IMR-90 (cell line): ENCODE results near the gene TMEM63A. TPM values are rescaled to one million over a fixed set of nuclear protein-coding genes. Genes with fewer than 3 reads are reported as not detected.

ENCODE experiments used
- ATAC-seq: fragments of 200-7000 bp; cut with Tn5 transposase; 2 replicates; pipeline ENCODE4 v1.9.1; 2020; ENCODE audit warnings: low read depth, mild to moderate bottlenecking, moderate library complexity
- BruUV-seq: library from RNA; stranded (reverse); fragments of 400-500 nt; replicated peaks from 2 replicates; lab custom pipeline; 2021; lab: Mats Ljungman, UMichigan
- CTCF ChIA-PET: fragments of 300-600 bp; formaldehyde crosslinking; extraction: SDS; loops from one replicate; lab custom pipeline; 2021; ENCODE audit warnings: antibody characterized with exemption; lab: Yijun Ruan, JAX
- POLR2A ChIA-PET: fragments of 300-600 bp; sonication (Branson Sonifier 250); formaldehyde crosslinking; loops from one replicate; lab custom pipeline; 2022; ENCODE audit warnings: antibody characterized with exemption; ENCODE audit not compliant: unreplicated experiment; lab: Charles Lee
- DNase-seq: peaks from one replicate; pipeline ENCODE4 v3.0.0; 2013
- H2AFZ ChIP-seq: replicated peaks from 2 replicates; pipeline ENCODE3; 2013; ENCODE audit warnings: low read length, mild to moderate bottlenecking; ENCODE audit not compliant: poor library complexity
- H2AK5ac ChIP-seq: 2 replicates; pipeline ENCODE4 v1.6.1; 2013; ENCODE audit warnings: low read depth, low read length, inconsistent platforms
- H2AK9ac ChIP-seq: replicated peaks from 2 replicates; pipeline ENCODE3; 2013; ENCODE audit warnings: mild to moderate bottlenecking, low read depth, low read length, moderate library complexity; ENCODE audit not compliant: poor library complexity
- H2BK120ac ChIP-seq: 2 replicates; pipeline ENCODE4 v1.6.1; 2013; ENCODE audit warnings: low read depth, low read length, inconsistent platforms
- H2BK15ac ChIP-seq: 3 replicates; pipeline ENCODE4 v1.6.1; 2013; ENCODE audit warnings: low read depth, low read length, inconsistent platforms
- H2BK20ac ChIP-seq: 2 replicates; pipeline ENCODE4 v1.6.1; 2013; ENCODE audit warnings: low read depth, mild to moderate bottlenecking, inconsistent platforms, low read length, moderate library complexity
- H2BK5ac ChIP-seq: 2 replicates; pipeline ENCODE4 v1.6.1; 2013; ENCODE audit warnings: mild to moderate bottlenecking, low read depth, low read length, inconsistent platforms; ENCODE audit not compliant: poor library complexity, severe bottlenecking
- H3K14ac ChIP-seq: replicated peaks from 2 replicates; pipeline ENCODE4 v1.6.1; 2013; ENCODE audit warnings: low read depth, low read length, inconsistent platforms
- H3K18ac ChIP-seq: 2 replicates; pipeline ENCODE4 v1.6.1; 2013; ENCODE audit warnings: low read depth, low read length, control low read depth
- H3K23ac ChIP-seq: 2 replicates; pipeline ENCODE4 v1.6.1; 2013; ENCODE audit warnings: low read depth, low read length, inconsistent platforms
- H3K27ac ChIP-seq: 2 replicates; pipeline ENCODE4 v1.5.1; 2013; ENCODE audit warnings: mild to moderate bottlenecking, control low read depth, low read length; ENCODE audit not compliant: insufficient read depth
- H3K27me3 ChIP-seq: 2 replicates; pipeline ENCODE4 v1.6.1; 2013; ENCODE audit warnings: low read length; ENCODE audit not compliant: control insufficient read depth, insufficient read depth
- H3K36me3 ChIP-seq: 2 replicates; pipeline ENCODE4 v1.6.1; 2013; ENCODE audit warnings: low read length, mixed read lengths; ENCODE audit not compliant: control insufficient read depth, insufficient read depth
- H3K4ac ChIP-seq: 2 replicates; pipeline ENCODE4 v1.6.1; 2013; ENCODE audit warnings: low read depth, low read length, inconsistent platforms
- H3K4me1 ChIP-seq: 2 replicates; pipeline ENCODE4 v1.6.1; 2013; ENCODE audit warnings: low read length, mixed read lengths; ENCODE audit not compliant: control insufficient read depth, insufficient read depth
- H3K4me2 ChIP-seq: 2 replicates; pipeline ENCODE4 v1.6.1; 2013; ENCODE audit warnings: low read depth, mild to moderate bottlenecking, control low read depth, low read length, moderate library complexity
- H3K4me3 ChIP-seq: 2 replicates; pipeline ENCODE4 v1.5.1; 2013; ENCODE audit warnings: low read depth, mild to moderate bottlenecking, control low read depth, low read length, moderate library complexity; ENCODE audit not compliant: insufficient read depth
- H3K56ac ChIP-seq: 2 replicates; pipeline ENCODE4 v1.6.1; 2013; ENCODE audit warnings: low read length, inconsistent platforms; ENCODE audit not compliant: insufficient read depth; ENCODE audit errors: extremely low read depth
- H3K79me1 ChIP-seq, 2 experiments: 2 replicates each; pipeline ENCODE4 v1.6.1; 2013; ENCODE audit warnings: low read length in 2 of 2, inconsistent platforms in 1 of 2, low read depth in 1 of 2
- H3K9ac ChIP-seq: 2 replicates; pipeline ENCODE4 v1.6.1; 2013; ENCODE audit warnings: low read depth, low read length, control low read depth
- H3K9me1 ChIP-seq: 2 replicates; pipeline ENCODE4 v1.6.1; 2013; ENCODE audit warnings: low read length, inconsistent platforms; ENCODE audit not compliant: insufficient read depth
- H3K9me3 ChIP-seq: 2 replicates; pipeline ENCODE4 v1.6.1; 2013; ENCODE audit warnings: low read length; ENCODE audit not compliant: control insufficient read depth, insufficient read depth
- H4K20me1 ChIP-seq: 2 replicates; pipeline ENCODE4 v1.6.1; 2013; ENCODE audit warnings: low read length, inconsistent platforms; ENCODE audit not compliant: insufficient read depth
- H4K5ac ChIP-seq: 2 replicates; pipeline ENCODE4 v1.6.1; 2013; ENCODE audit warnings: mild to moderate bottlenecking, low read depth, low read length, control low read depth
- H4K8ac ChIP-seq, 2 experiments: 2 replicates each; pipeline ENCODE4 v1.6.1; 2013; ENCODE audit warnings: low read depth in 2 of 2, low read length in 2 of 2, control low read depth in 1 of 2, inconsistent platforms in 1 of 2
- H4K91ac ChIP-seq: 2 replicates; pipeline ENCODE4 v1.6.1; 2013; ENCODE audit warnings: low read depth, low read length, inconsistent platforms; ENCODE audit not compliant: insufficient read depth
- MAFK ChIP-seq: IDR thresholded peaks from 2 replicates; pipeline ENCODE4 v1.6.1; 2012; ENCODE audit warnings: low read depth, low read length, improper control_type of control experiment
- MAZ ChIP-seq: IDR thresholded peaks from 2 replicates; pipeline ENCODE4 v1.6.1; 2012; ENCODE audit warnings: low read depth, mild to moderate bottlenecking, low read length, improper control_type of control experiment, moderate library complexity, borderline replicate concordance
- WGBS, 2 experiments: methylation state at CpG; one replicate each; pipeline versions ENCODE4 v1.1.5 to v1.1.7; 2013; ENCODE audit warnings: missing lambda C conversion rate in 2 of 2; ENCODE audit not compliant: insufficient read length in 1 of 2; ENCODE audit errors: extremely low coverage in 2 of 2; 5-methylcytosine and 5-hydroxymethylcytosine counted together
- dilution Hi-C: fragments of 300-500 bp; cut with HindIII; formaldehyde crosslinking; loops from one replicate; pipeline ENCODE4 v1.14.3; 2018; ENCODE audit warnings: low sequenced_read_pairs; ENCODE audit not compliant: unreplicated experiment
- in situ Hi-C: fragments of 300-500 bp; cut with MboI; formaldehyde crosslinking; loops from 3 replicates; pipeline ENCODE4 v1.14.3; 2019; ENCODE audit warnings: low sequenced_read_pairs, inconsistent platforms, mixed read lengths
- intact Hi-C: fragments of 100-400 bp; cut with micrococcal nuclease; formaldehyde crosslinking; loops from 2 replicates; pipeline ENCODE4 v1.10.0; 2022
- polyA plus RNA-seq, 3 experiments: library from polyadenylated mRNA; depleted of rRNA; stranded (reverse); fragments of >200 nt; gene quantifications; 2 replicates each; pipeline ENCODE4 v1.2.3, GENCODE V29; 2012; ENCODE audit warnings: low replicate concordance in 1 of 3
- total RNA-seq: library from RNA; depleted of rRNA; stranded (reverse); fragments of >200 nt; gene quantifications from 2 replicates; pipeline ENCODE4 v1.2.3, GENCODE V29; 2012

The TMEM63A gene
- total and polyA plus RNA-seq, 2 of the 4 experiments (the other 2 are of a cell fraction) = 4.7 to 23.3 TPM

DNA sequence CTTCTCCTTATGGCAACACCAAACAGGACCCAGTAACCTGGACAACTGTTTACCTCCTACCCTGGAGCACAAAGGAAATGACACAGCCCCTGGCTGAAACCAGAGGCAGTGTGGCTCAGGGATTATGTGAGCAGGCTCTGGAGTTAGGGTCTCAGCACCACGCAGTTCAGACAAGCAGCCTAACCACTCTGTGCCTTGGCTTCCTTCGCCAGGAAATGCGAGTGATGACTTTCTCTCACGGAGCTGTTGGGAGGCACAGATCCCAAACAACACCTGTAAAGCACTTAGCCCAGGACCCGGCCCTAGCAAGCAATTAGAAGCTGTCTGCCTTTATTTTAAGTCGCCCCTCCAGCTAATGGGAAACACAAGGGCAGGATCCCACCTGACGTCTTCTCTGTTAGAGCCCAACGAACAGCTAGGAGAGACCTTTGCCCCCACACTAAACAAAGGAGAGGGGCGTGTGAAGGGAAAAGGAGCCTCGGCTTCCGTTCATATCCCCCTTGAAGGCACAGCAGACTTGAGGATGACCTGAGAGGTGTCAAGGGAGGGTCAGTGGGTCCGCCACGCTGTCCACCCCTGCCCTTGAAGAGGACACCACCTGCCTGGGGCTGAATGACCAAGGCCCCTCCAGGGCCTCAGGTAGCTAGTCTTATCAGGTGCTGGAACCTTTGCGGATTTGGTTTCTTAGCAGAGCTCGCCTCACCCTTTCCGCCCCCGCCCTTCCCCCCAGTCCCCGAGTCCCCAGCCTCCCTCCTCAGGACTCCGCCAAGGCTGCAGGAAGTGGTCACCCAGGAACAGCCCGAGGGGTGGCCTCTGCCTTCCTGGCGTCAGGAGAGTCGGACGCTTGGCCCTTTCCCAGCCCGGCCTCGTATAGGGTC lies 860 bp downstream of the TMEM63A start:
- H3K23ac ChIP-seq = peak overlapping the region; percentile 94
- TF ChIP-seq MAFK (no peak), MAZ (peak; percentile 36; the same call in 1 of the 2 replicates)
- peaks cover 7% of the 10 kb centered on the region; the same call in 1 of the 2 replicates for H3K36me3 ChIP-seq
- peak overlapping the region; percentile 80 for H2BK120ac ChIP-seq
- peak overlapping the region; percentile 94 for H3K4me3 ChIP-seq
- peak overlapping the region; percentile 71 for H3K27ac ChIP-seq
- peak overlapping the region; percentile 14; the same call in 1 of the 2 replicates for H3K18ac ChIP-seq
- H3K9me3 ChIP-seq = no peaks in the 10 kb centered on the region
- peak overlapping the region; percentile 76 for H3K56ac ChIP-seq
- POLR2A ChIA-PET = no interaction called here
- H3K4me2 ChIP-seq = peak overlapping the region; percentile 94
- H3K27me3 ChIP-seq = no peaks in the 10 kb centered on the region
- peaks cover 21 to 62% of the 10 kb centered on the region in 2 experiments for H3K79me1 ChIP-seq
- intact Hi-C loops (loop anchor here (1.0 kb wide), 1 partner anchor 95 kb away; no protein-coding TSS in a partner anchor), in situ Hi-C loops (no loop called here), dilution Hi-C loops (no loop called here)
- peak overlapping the region; percentile 32; the same call in 1 of the 2 replicates for H2BK20ac ChIP-seq
- H2BK5ac ChIP-seq = peak overlapping the region; percentile 21
- ATAC-seq (peak; percentile 38), DNase-seq (peak; percentile 60)
- peak overlapping the region; percentile 97 for H2AK5ac ChIP-seq
- peak overlapping the region; percentile 71 for H4K91ac ChIP-seq
- CTCF ChIA-PET = interaction anchor here (0.9 kb wide), 1 partner anchor 117 kb away, joined by 3 read pairs; no protein-coding TSS in a partner anchor
- WGBS, 2 experiments = 4% methylated on average over 10 of the region's 25 CpGs; no CpG with 5 or more reads in 1 of the 2 experiments
- H3K4me1 ChIP-seq = peaks cover 12% of the 10 kb centered on the region; the same call in 1 of the 2 replicates
- H2BK15ac ChIP-seq = peak overlapping the region; percentile 97; the same call in 2 of the 3 replicates
- H2AK9ac ChIP-seq = peak overlapping the region; percentile 98
- peaks cover 35% of the 10 kb centered on the region for H4K20me1 ChIP-seq
- H4K5ac ChIP-seq = peak overlapping the region; percentile 26
- peak overlapping the region; percentile 99 for H2AFZ ChIP-seq
- H3K9me1 ChIP-seq = peaks cover 11% of the 10 kb centered on the region
- peak overlapping the region; percentile 86 for H3K14ac ChIP-seq
- H4K8ac ChIP-seq = peak overlapping the region; percentile 88 to 91
- peak overlapping the region; percentile 90 for H3K4ac ChIP-seq
- peak overlapping the region; percentile 87 for H3K9ac ChIP-seq
- BruUV-seq = no TSS peak
